ENCODE data around the gene RFX7. TPM values are rescaled to one million over a fixed set of nuclear protein-coding genes. Genes with fewer than 3 reads are reported as not detected.

The RFX7 gene
- polyA plus RNA-seq, 4 donors, result 19.2 to 23.0 (median 22.5) TPM

GRCh38 chr15:56244811-56245576 is 1.3 kb upstream of the RFX7 start:
- no peak for DNase-seq (ENCODE audit: low read depth in 4 of 4, low spot score in 2 of 4)

GRCh38 chr15:56244038-56244810 is 545 bp upstream of the RFX7 start:
- DNase-seq (ENCODE audit: low read depth in 4 of 4, low spot score in 2 of 4), result peak in 2 of 4 donors; percentile 48 to 54

- DNase-seq (ENCODE audit: low read depth in 4 of 4, low spot score in 2 of 4), result peak in 1 of 4 donors; percentile 32
Observed at GRCh38 chr15:56242576-56243162, 1.0 kb downstream of the RFX7 start.

GRCh38 chr15:56241374-56242105 is 2.1 kb downstream of the RFX7 start:
- no peak for DNase-seq (ENCODE audit: low read depth in 4 of 4, low spot score in 2 of 4)

- no peak for DNase-seq (ENCODE audit: low read depth in 4 of 4, low spot score in 2 of 4)
Observed at GRCh38 chr15:56240390-56240789, 3.3 kb downstream of the RFX7 start.

GRCh38 chr15:56236197-56236596 is 7.5 kb downstream of the RFX7 start:
- DNase-seq (ENCODE audit: low read depth in 4 of 4, low spot score in 2 of 4), result no peak

- no peak for DNase-seq (ENCODE audit: low read depth in 4 of 4, low spot score in 2 of 4)
Observed at GRCh38 chr15:56234804-56235203, 8.9 kb downstream of the RFX7 start.

GRCh38 chr15:56233549-56233948 is 10.1 kb downstream of the RFX7 start:
- DNase-seq (ENCODE audit: low read depth in 4 of 4, low spot score in 2 of 4), result no peak

- DNase-seq (ENCODE audit: low read depth in 4 of 4, low spot score in 2 of 4), result no peak
Observed at GRCh38 chr15:56232058-56232457, 11.6 kb downstream of the RFX7 start.

GRCh38 chr15:56228854-56229253 is 14.8 kb downstream of the RFX7 start:
- no peak for DNase-seq (ENCODE audit: low read depth in 4 of 4, low spot score in 2 of 4)

- no peak for DNase-seq (ENCODE audit: low read depth in 4 of 4, low spot score in 2 of 4)
Observed at GRCh38 chr15:56228352-56228751, 15.3 kb downstream of the RFX7 start.

GRCh38 chr15:56227780-56228179 is 15.9 kb downstream of the RFX7 start:
- no peak for DNase-seq (ENCODE audit: low read depth in 4 of 4, low spot score in 2 of 4)

- no peak for DNase-seq (ENCODE audit: low read depth in 4 of 4, low spot score in 2 of 4)
Observed at GRCh38 chr15:56227306-56227705, 16.4 kb downstream of the RFX7 start.

- DNase-seq (ENCODE audit: low read depth in 4 of 4, low spot score in 2 of 4), result no peak
Observed at GRCh38 chr15:56225520-56225919, 18.2 kb downstream of the RFX7 start.

- DNase-seq (ENCODE audit: low read depth in 4 of 4, low spot score in 2 of 4), result no peak
Observed at GRCh38 chr15:56222302-56222701, 21.4 kb downstream of the RFX7 start.

- no peak for DNase-seq (ENCODE audit: low read depth in 4 of 4, low spot score in 2 of 4)
Observed at GRCh38 chr15:56217341-56217740, 26.3 kb downstream of the RFX7 start.

- no peak for DNase-seq (ENCODE audit: low read depth in 4 of 4, low spot score in 2 of 4)
Observed at GRCh38 chr15:56215769-56216168, 27.9 kb downstream of the RFX7 start.

GRCh38 chr15:56211960-56212550 is 31.6 kb downstream of the RFX7 start:
- no peak for DNase-seq (ENCODE audit: low read depth in 4 of 4, low spot score in 2 of 4)

- DNase-seq (ENCODE audit: low read depth in 4 of 4, low spot score in 2 of 4), result no peak
Observed at GRCh38 chr15:56211064-56211463, 32.6 kb downstream of the RFX7 start.

GRCh38 chr15:56208641-56209155 is 35.0 kb downstream of the RFX7 start:
- DNase-seq (ENCODE audit: low read depth in 4 of 4, low spot score in 2 of 4), result no peak

Measured in left renal cortex interstitium (tissue), 4 donors.